ENCODE data around the gene GJD3. TPM values are rescaled to one million over a fixed set of nuclear protein-coding genes. Genes with fewer than 3 reads are reported as not detected.

GJD3 gene
- total RNA-seq, 4 donors from 2014 or later, result 0.98 to 1.2 TPM; not detected in 2

GRCh38 chr17:40364906-40365305 lies 369 bp upstream of the GJD3 start:
- intact Hi-C loops (cut with DNase I; ENCODE audit: low total_unique reads) (loop anchor here (5.0 kb wide), 1 partner anchor 67 kb away; no protein-coding TSS in a partner anchor), in situ Hi-C loops (cut with MboI; ENCODE audit: low sequenced_read_pairs in 4 of 4) (loop anchor here in 1 of 4 donors (25.0 kb wide), 1 partner anchor 153 kb away; the partner anchor contains the start of gene WIPF2)
- no peaks in the 10 kb centered on the region for H3K27me3 ChIP-seq
- TF ChIP-seq CTCF (IDR thresholded peaks at IDR 0.05 in 4 of 5, conservative IDR thresholded peaks at IDR 0.05 in 1 of 5), result no peak
- TF ChIP-seq POLR2A (IDR thresholded peaks at IDR 0.05), result no peak
- peaks cover 6% of the 10 kb centered on the region in 2 donors for H3K4me1 ChIP-seq
- H3K27ac ChIP-seq, result peak overlapping the region in 1 of 4 donors; percentile 38
- no peak for DNase-seq
- no peak for ATAC-seq
- H3K4me3 ChIP-seq, result no peak overlapping the region
- no peaks in the 10 kb centered on the region for H3K9me3 ChIP-seq
- no peaks in the 10 kb centered on the region for H3K36me3 ChIP-seq

GRCh38 chr17:40363111-40363827 lies 1.3 kb downstream of the GJD3 start:
- intact Hi-C loops (cut with DNase I; ENCODE audit: low total_unique reads) (loop anchor here (5.0 kb wide), 1 partner anchor 69 kb away; no protein-coding TSS in a partner anchor), in situ Hi-C loops (cut with MboI; ENCODE audit: low sequenced_read_pairs in 4 of 4) (loop anchor here in 1 of 4 donors (25.0 kb wide), 1 partner anchor 151 kb away; the partner anchor contains the start of gene WIPF2)
- DNase-seq, result no peak
- Histone ChIP-seq H3K27ac (no peak overlapping the region), H3K4me1 (peaks cover 6% of the 10 kb centered on the region in 2 donors), H3K27me3 (no peaks in the 10 kb centered on the region), H3K9me3 (no peaks in the 10 kb centered on the region), H3K36me3 (no peaks in the 10 kb centered on the region), H3K4me3 (peak overlapping the region; percentile 56 to 70 (median 62))
- TF ChIP-seq POLR2A (IDR thresholded peaks at IDR 0.05), result no peak
- TF ChIP-seq CTCF (IDR thresholded peaks at IDR 0.05 in 4 of 5, conservative IDR thresholded peaks at IDR 0.05 in 1 of 5), result no peak
- ATAC-seq, result peak; percentile 17 to 22

- in situ Hi-C loops (cut with MboI; ENCODE audit: low sequenced_read_pairs in 4 of 4), result loop anchor here in 1 of 4 donors (25.0 kb wide), 1 partner anchor 150 kb away; the partner anchor contains the start of gene WIPF2
- DNase-seq (no peak), ATAC-seq (peak; percentile 20 to 23)
- H3K27ac ChIP-seq, result no peak overlapping the region
- TF ChIP-seq CTCF (IDR thresholded peaks at IDR 0.05 in 4 of 5, conservative IDR thresholded peaks at IDR 0.05 in 1 of 5) (peak in 4 of 5 experiments; percentile 25 to 52 (median 46)), POLR2A (IDR thresholded peaks at IDR 0.05) (no peak)
- H3K4me3 ChIP-seq, result peak overlapping the region; percentile 56 to 70 (median 62)
- no peaks in the 10 kb centered on the region for H3K9me3 ChIP-seq
- peaks cover 6% of the 10 kb centered on the region in 2 donors for H3K4me1 ChIP-seq
- no peaks in the 10 kb centered on the region for H3K27me3 ChIP-seq
- intact Hi-C loops (cut with DNase I; ENCODE audit: low total_unique reads), result loop anchor here (5.0 kb wide), 1 partner anchor 70 kb away; no protein-coding TSS in a partner anchor
- no peaks in the 10 kb centered on the region for H3K36me3 ChIP-seq
These were observed 1.8 kb downstream of the GJD3 start for GRCh38 chr17:40362696-40363110.

- TF ChIP-seq CTCF (IDR thresholded peaks at IDR 0.05 in 4 of 5, conservative IDR thresholded peaks at IDR 0.05 in 1 of 5) (no peak), POLR2A (IDR thresholded peaks at IDR 0.05) (no peak)
- no peaks in the 10 kb centered on the region for H3K9me3 ChIP-seq
- H3K4me3 ChIP-seq, result peak overlapping the region; percentile 56 to 64 (median 59)
- H3K27ac ChIP-seq, result no peak overlapping the region
- peaks cover 6% of the 10 kb centered on the region in 2 donors for H3K4me1 ChIP-seq
- ATAC-seq (no peak), DNase-seq (no peak)
- intact Hi-C loops (cut with DNase I; ENCODE audit: low total_unique reads) (loop anchor here (5.0 kb wide), 1 partner anchor 70 kb away; no protein-coding TSS in a partner anchor), in situ Hi-C loops (cut with MboI; ENCODE audit: low sequenced_read_pairs in 4 of 4) (loop anchor here in 1 of 4 donors (25.0 kb wide), 1 partner anchor 150 kb away; the partner anchor contains the start of gene WIPF2)
- no peaks in the 10 kb centered on the region for H3K27me3 ChIP-seq
- H3K36me3 ChIP-seq, result no peaks in the 10 kb centered on the region
These were observed 2.4 kb downstream of the GJD3 start for GRCh38 chr17:40361925-40362695.
